T-helper 1 cell treated with Interleukin-12 subunit alpha and Interleukin-12 subunit beta and Interleukin-4 antibody, amounts not matched to agents 30 μg/mL and 1 μg/mL, for 36 hours (primary cell): Measurements from ENCODE around the gene PDE4B.

Experiments
- H3K27ac Mint-ChIP-seq: one replicate; pipeline ENCODE4 v1.8.0; 2021; ENCODE audit warnings: mild to moderate bottlenecking, mixed read lengths
- H3K27me3 Mint-ChIP-seq: one replicate; pipeline ENCODE4 v1.8.0; 2021; ENCODE audit warnings: low read depth, mixed read lengths
- H3K36me3 Mint-ChIP-seq: one replicate; pipeline ENCODE4 v1.8.0; 2021; ENCODE audit warnings: low read depth, mixed read lengths
- H3K4me1 Mint-ChIP-seq: one replicate; pipeline ENCODE4 v1.8.0; 2021; ENCODE audit warnings: low read depth, mixed read lengths
- H3K4me3 Mint-ChIP-seq: one replicate; pipeline ENCODE4 v1.8.0; 2021; ENCODE audit warnings: mild to moderate bottlenecking, moderate library complexity, mixed read lengths
- H3K9me3 Mint-ChIP-seq: one replicate; pipeline ENCODE4 v1.8.0; 2021; ENCODE audit warnings: mixed read lengths

The PDE4B gene

GRCh38 chr1:65880611-65881010, 87.9 kb downstream of the PDE4B start:
- Mint-ChIP-seq H3K27me3 (no peaks in the 10 kb centered on the region), H3K4me1 (no peaks in the 10 kb centered on the region), H3K36me3 (no peaks in the 10 kb centered on the region), H3K9me3 (no peaks in the 10 kb centered on the region), H3K4me3 (no peak overlapping the region), H3K27ac (no peak overlapping the region)

- Mint-ChIP-seq H3K4me3 (no peak overlapping the region), H3K9me3 (no peaks in the 10 kb centered on the region), H3K27me3 (no peaks in the 10 kb centered on the region), H3K4me1 (no peaks in the 10 kb centered on the region), H3K36me3 (no peaks in the 10 kb centered on the region), H3K27ac (no peak overlapping the region)
Observed at GRCh38 chr1:65881067-65881594, 88.4 kb downstream of the PDE4B start.

DNA sequence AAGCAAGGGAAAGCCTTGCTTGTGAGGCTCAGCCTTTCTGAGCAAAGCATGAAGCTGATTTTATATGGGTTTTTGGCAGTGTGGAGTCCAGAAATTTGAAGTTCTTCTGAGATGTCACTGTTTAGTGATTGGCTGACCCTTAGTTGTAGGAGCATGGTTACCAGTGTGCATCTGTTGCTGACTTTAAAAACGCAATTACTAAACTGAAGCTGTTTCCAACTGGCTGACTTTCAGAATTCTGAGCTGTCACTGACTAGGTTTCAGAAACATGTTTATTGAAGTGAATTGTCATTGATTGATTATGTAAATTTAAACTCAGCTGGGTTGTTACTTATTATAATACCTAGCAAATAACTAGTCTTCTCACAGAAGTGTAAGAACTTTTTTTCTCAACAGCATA, 89.4 kb downstream of the PDE4B start:
- H3K4me3 Mint-ChIP-seq: no peak overlapping the region
- H3K27ac Mint-ChIP-seq: no peak overlapping the region
- no peaks in the 10 kb centered on the region for H3K27me3 Mint-ChIP-seq
- no peaks in the 10 kb centered on the region for H3K4me1 Mint-ChIP-seq
- no peaks in the 10 kb centered on the region for H3K9me3 Mint-ChIP-seq
- no peaks in the 10 kb centered on the region for H3K36me3 Mint-ChIP-seq

- no peak overlapping the region for H3K4me3 Mint-ChIP-seq
- H3K4me1 Mint-ChIP-seq: no peaks in the 10 kb centered on the region
- H3K9me3 Mint-ChIP-seq: peaks cover 7% of the 10 kb centered on the region
- peaks cover 2% of the 10 kb centered on the region for H3K36me3 Mint-ChIP-seq
- no peak overlapping the region for H3K27ac Mint-ChIP-seq
- H3K27me3 Mint-ChIP-seq: peaks cover 26% of the 10 kb centered on the region
Observed at GRCh38 chr1:65889441-65889840, 96.7 kb downstream of the PDE4B start.

DNA sequence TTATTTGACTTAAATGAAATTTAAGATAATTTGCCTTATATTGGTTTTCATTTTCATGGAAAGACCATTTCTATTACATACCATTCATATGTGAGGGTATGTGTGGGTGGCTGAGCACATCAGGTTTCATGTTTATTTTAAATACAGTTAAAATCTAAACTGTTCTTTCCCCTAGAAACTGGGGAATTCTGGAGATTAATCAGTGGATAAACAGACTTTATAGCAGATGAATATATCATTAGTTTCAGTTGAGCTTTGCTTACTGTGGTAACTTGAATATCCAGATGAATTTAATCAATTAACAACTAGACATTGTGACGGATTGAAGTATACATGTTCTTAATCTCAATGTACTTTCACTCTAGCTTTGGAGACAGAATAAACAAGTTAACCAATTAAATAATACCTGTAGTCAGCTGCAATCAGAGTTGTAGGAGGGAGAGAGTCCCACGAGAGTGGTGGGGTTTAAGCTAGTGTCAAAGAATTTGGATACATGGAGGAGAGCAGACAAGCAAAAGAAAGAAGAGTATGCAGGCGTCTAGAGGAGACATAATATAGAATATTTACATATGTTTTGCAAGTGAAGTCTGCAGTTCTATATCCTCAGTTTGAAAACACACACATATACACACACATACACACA, 97.6 kb downstream of the PDE4B start:
- H3K4me1 Mint-ChIP-seq: no peaks in the 10 kb centered on the region
- H3K9me3 Mint-ChIP-seq: peaks cover 7% of the 10 kb centered on the region
- H3K27me3 Mint-ChIP-seq: peaks cover 30% of the 10 kb centered on the region
- H3K4me3 Mint-ChIP-seq: no peak overlapping the region
- H3K36me3 Mint-ChIP-seq: peaks cover 2% of the 10 kb centered on the region
- no peak overlapping the region for H3K27ac Mint-ChIP-seq

GRCh38 chr1:65894738-65895605, 102.3 kb downstream of the PDE4B start:
- H3K27me3 Mint-ChIP-seq: peaks cover 33% of the 10 kb centered on the region
- no peak overlapping the region for H3K27ac Mint-ChIP-seq
- H3K9me3 Mint-ChIP-seq: peaks cover 16% of the 10 kb centered on the region
- peaks cover 2% of the 10 kb centered on the region for H3K36me3 Mint-ChIP-seq
- H3K4me1 Mint-ChIP-seq: no peaks in the 10 kb centered on the region
- H3K4me3 Mint-ChIP-seq: no peak overlapping the region

DNA sequence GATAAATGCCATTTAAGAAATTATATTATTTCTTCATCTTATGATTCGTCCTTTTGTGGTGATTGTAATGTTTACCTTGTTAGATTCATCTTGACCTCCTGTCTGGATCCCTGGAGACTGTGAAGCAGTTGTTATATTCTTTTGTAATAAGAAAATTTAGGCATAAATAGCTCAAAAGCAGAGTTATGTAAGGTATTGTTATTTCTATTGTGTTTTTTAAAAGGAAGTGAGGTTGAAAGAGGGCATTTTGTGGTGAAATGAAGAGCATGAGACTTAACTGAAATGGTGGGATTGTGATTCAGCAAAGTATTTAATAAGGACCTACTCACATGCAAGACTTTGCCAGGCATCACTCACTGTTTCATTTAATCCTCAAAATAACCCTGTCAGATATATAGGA, 104.0 kb downstream of the PDE4B start:
- Mint-ChIP-seq H3K27ac (no peak overlapping the region), H3K9me3 (peaks cover 20% of the 10 kb centered on the region), H3K36me3 (peaks cover 2% of the 10 kb centered on the region), H3K27me3 (peaks cover 41% of the 10 kb centered on the region), H3K4me1 (no peaks in the 10 kb centered on the region), H3K4me3 (no peak overlapping the region)

DNA sequence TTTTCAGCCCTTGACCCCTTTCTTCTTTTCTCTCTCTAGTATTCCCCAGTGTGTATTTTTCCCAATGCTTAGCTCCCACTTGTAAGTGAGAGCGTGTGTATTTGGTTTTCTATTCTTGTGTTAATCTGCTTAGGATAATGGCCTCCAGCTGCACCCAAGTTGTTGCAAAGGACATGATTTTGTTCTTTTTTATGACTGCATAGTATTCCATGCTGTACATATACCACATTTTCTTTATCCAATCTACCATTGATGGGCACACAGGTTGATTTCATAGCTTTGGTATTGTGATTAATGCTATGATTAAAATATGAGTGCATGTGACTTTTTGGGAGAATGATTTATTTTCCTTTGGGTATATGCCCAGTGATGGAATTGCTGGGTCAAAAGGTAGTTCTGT, 104.8 kb downstream of the PDE4B start:
- Mint-ChIP-seq H3K27me3 (peaks cover 45% of the 10 kb centered on the region), H3K4me3 (no peak overlapping the region), H3K4me1 (no peaks in the 10 kb centered on the region), H3K27ac (no peak overlapping the region), H3K9me3 (peaks cover 20% of the 10 kb centered on the region), H3K36me3 (peaks cover 2% of the 10 kb centered on the region)

DNA sequence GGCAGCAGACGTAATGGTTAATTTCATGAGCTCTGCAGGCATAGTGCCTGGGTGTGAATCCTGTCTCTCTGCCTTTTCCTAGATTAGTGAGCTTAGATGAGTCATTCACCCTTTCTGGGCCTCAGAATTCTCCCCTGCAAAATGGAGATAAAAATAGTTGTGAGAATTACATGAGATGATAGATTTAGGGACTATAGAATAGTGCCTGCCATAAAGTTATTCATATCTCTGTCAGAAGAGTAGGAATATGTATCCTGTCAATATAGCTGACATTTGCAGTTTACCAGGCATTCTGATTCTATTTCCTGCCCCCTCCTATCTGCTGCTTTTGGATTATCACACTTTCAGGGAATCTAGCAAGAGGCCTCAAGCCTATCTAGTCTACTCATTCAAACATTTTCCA, 112.0 kb downstream of the PDE4B start:
- Mint-ChIP-seq H3K27ac (no peak overlapping the region), H3K4me1 (no peaks in the 10 kb centered on the region), H3K36me3 (no peaks in the 10 kb centered on the region), H3K27me3 (peaks cover 41% of the 10 kb centered on the region), H3K9me3 (peaks cover 5% of the 10 kb centered on the region), H3K4me3 (no peak overlapping the region)

- Mint-ChIP-seq H3K9me3 (no peaks in the 10 kb centered on the region), H3K27me3 (peaks cover 40% of the 10 kb centered on the region), H3K36me3 (no peaks in the 10 kb centered on the region), H3K4me1 (no peaks in the 10 kb centered on the region), H3K4me3 (no peak overlapping the region), H3K27ac (no peak overlapping the region)
Observed at GRCh38 chr1:65910432-65910831, 117.7 kb downstream of the PDE4B start.

DNA sequence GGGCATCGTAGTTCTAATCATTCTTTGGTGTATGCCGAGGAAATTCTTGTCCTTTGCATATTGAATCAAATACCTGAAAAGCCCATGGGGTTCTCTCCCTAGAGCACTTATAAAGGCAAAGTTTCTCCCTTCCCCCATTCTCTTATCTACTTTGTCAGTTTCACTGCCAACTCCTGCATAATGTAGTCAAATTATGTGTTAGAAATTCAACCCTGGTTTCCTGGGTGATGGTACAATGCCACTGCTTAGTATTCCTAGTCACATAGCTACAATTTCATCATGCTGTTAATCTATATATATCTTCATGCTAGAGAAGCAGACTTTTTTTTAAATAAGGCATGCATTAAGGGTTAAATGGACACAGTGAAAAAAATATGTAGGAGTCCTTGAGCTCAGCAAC, 119.0 kb downstream of the PDE4B start:
- no peaks in the 10 kb centered on the region for H3K9me3 Mint-ChIP-seq
- H3K4me1 Mint-ChIP-seq: no peaks in the 10 kb centered on the region
- H3K27me3 Mint-ChIP-seq: peaks cover 37% of the 10 kb centered on the region

DNA sequence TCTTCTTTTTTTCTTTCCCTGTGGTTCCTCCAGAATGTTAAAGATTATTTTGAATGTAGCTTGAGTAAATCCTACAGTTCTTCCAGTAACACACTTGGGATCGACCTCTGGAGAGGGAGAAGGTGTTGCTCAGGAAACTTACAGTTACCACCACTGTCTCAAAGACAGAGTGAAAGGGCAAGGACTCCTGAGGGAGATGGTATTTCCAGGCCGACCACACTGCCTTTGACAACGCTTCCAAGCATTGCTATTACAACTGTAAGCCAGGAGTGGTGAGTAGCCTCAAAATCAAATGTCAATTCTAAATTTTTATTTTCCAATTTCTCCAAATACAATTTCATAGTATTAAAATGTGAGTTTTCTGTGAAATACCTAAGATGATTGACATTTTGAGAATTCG, 125.9 kb downstream of the PDE4B start:
- Mint-ChIP-seq H3K4me1 (no peaks in the 10 kb centered on the region), H3K9me3 (no peaks in the 10 kb centered on the region), H3K27ac (no peak overlapping the region), H3K36me3 (no peaks in the 10 kb centered on the region), H3K4me3 (no peak overlapping the region), H3K27me3 (peaks cover 20% of the 10 kb centered on the region)

More for the DNA sequence above, 119.0 kb downstream of the PDE4B start:
- H3K27ac Mint-ChIP-seq: no peak overlapping the region
- no peaks in the 10 kb centered on the region for H3K36me3 Mint-ChIP-seq
- H3K4me3 Mint-ChIP-seq: no peak overlapping the region

DNA sequence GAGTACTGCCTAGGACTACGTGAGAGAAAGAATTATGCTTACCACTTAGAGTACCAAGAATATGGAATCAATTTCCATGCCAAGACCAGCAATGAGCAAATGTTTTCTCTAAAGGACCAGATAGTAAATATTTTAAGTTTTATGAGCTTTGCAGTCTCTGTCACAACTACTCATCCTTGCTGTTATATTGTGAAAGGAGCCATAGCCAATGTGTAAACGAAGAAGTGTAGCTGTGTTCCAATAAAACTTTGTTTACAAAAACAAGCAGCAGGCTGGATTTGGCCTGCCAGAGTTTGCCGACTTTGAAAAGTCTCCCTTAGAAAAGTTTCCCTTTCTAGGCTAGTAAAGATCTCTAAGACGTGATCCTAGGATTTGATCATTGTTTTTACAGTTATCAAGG, 128.8 kb downstream of the PDE4B start:
- no peak overlapping the region for H3K4me3 Mint-ChIP-seq

DNA sequence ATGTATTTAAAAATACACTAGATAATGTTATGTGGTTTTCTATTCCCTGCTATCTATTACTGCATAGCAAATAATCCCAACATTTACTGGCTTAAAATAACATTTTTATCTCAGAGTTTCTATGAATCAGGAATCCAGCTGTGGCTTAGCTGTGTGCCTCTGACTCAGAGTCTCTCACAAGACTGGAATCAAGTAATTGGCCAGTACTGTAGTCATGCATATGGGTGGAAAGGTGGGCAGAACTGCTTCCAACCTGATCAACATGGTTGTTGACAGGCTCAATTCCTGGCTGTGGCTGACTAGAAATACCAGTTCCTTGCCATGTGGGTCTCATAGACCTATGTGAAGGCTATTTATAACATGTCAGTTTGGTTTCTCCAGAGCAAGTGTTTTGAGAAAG, 131.8 kb downstream of the PDE4B start:
- peaks cover 16% of the 10 kb centered on the region for H3K27me3 Mint-ChIP-seq
- no peaks in the 10 kb centered on the region for H3K9me3 Mint-ChIP-seq
- no peaks in the 10 kb centered on the region for H3K4me1 Mint-ChIP-seq
- no peak overlapping the region for H3K4me3 Mint-ChIP-seq
- H3K27ac Mint-ChIP-seq: no peak overlapping the region
- H3K36me3 Mint-ChIP-seq: no peaks in the 10 kb centered on the region

More for the DNA sequence above, 128.8 kb downstream of the PDE4B start:
- H3K27me3 Mint-ChIP-seq: peaks cover 16% of the 10 kb centered on the region
- H3K36me3 Mint-ChIP-seq: no peaks in the 10 kb centered on the region
- no peaks in the 10 kb centered on the region for H3K4me1 Mint-ChIP-seq
- no peak overlapping the region for H3K27ac Mint-ChIP-seq
- no peaks in the 10 kb centered on the region for H3K9me3 Mint-ChIP-seq

- Mint-ChIP-seq H3K4me3 (no peak overlapping the region), H3K27me3 (peaks cover 31% of the 10 kb centered on the region), H3K27ac (no peak overlapping the region), H3K4me1 (no peaks in the 10 kb centered on the region), H3K9me3 (no peaks in the 10 kb centered on the region), H3K36me3 (no peaks in the 10 kb centered on the region)
Observed at GRCh38 chr1:65938506-65938905, 145.8 kb downstream of the PDE4B start.
